ENCODE data around the gene KPNA5. TPM values are rescaled to one million over a fixed set of nuclear protein-coding genes. Genes with fewer than 3 reads are reported as not detected.

The KPNA5 gene
- total RNA-seq, 1 experiment from 2014 or later = 3.6 TPM

DNA sequence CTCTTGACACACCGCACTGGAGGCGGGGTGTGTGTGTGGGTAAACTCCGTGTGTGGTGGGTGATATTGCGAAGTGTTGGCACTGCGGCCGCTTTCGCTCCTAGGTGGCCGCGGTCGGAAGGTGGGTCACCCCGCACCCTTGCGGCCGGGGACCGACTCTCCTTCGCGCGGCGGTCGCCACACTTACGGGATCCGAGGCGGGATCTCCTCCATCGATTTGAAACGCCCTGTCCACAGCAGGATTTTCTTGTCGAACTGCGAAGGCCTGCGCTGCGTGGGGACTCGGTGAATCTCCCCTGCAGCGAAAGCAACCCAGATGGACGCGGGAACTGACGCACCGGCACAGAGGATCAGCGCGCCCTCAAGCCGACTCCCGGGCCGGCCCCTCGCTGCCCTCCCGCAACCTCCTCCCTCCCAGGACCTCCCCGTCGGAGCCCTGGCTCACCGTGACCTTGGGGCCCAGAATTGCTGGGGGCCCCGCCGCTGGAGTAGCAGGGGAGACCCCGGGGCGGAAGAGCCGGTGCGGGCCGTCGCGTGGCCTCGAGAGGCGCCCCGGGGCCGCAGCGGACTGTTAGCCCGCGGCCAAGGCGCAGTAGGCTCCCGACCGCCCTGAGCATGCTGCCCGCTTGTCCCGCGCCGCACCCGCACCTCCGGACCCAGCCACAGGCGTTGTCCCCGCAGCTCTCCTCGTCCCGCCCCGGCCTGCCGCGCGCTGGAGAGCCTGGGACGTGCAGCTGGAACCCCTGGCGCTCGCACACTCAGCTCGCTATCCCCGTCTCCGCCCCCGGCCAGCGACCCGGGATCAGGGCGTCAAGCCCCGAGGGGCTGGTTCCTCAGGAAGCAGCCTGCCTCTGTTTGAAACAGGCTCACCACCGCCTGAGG is 84.2 kb downstream of the KPNA5 start, which contains the start of gene FAM162B:
FAM162B (minus strand) TSS at position 759 of the 881 bp plus-strand sequence; CDS start at position 616, 143 bp downstream.
- in situ Hi-C loops (cut with HindIII; ENCODE audit: low pct_unique_long_range_greater_than_20kb, low sequenced_read_pairs) = loop anchor here (25.0 kb wide), 1 partner anchor 97 kb away; no protein-coding TSS in a partner anchor
- no peak for DNase-seq (ENCODE audit: low read depth)

DNA sequence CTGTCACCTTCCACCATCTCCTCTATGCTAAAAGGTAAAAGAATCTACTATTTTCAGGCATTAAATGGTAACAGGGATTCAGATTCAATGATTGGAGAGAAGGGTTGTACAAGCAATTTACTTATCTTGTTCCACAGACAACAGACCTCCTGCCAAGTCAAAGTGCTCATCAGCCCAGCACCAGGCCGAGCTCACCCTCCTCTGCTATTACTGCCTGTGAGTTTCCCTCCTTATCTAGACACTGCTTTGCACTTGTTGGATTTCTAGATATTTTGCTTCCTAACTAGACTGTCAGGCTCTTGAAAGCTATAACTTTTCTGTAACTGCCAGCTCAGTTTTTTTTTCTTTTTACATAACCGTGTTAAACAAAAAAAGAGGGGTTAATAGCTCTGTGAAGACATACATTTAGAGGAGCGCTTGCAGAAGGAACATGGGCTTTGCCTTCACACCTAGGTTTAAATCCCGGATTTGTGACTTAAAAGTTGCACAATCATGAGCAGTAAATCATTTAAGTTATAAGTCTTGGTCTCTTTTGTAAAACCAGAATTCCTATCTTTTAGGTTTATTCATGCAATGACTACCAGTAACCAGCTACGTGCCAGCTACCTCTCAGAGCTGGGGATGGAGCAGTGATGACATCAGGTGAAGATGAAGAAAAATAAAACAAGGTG is 85.6 kb downstream of the KPNA5 start:
- in situ Hi-C loops (cut with HindIII; ENCODE audit: low pct_unique_long_range_greater_than_20kb, low sequenced_read_pairs) = loop anchor here (25.0 kb wide), 1 partner anchor 96 kb away; no protein-coding TSS in a partner anchor

DNA sequence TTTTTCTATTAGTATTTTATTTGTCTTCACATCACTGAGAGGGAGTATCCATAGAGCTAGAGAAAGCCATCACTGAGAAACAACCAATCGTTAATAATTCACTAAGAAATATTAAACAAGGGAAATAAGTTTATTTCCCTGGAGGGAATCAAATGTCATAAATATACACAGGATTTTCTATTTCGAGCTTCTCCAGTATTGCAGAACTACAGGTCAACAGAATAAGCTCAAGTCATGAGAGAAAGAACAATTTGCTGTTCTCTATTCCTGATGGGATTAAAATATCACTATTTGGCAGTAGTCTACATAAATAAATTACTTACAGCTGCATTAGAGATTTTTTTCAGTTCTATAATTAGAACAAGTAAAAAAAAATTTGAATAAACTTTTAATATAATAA is 86.7 kb downstream of the KPNA5 start:
- no peak for DNase-seq (ENCODE audit: low read depth)
- in situ Hi-C loops (cut with HindIII; ENCODE audit: low pct_unique_long_range_greater_than_20kb, low sequenced_read_pairs) = loop anchor here (25.0 kb wide), 1 partner anchor 95 kb away; no protein-coding TSS in a partner anchor

More for the DNA sequence above, 85.6 kb downstream of the KPNA5 start:
- DNase-seq (ENCODE audit: low read depth) = no peak

DNA sequence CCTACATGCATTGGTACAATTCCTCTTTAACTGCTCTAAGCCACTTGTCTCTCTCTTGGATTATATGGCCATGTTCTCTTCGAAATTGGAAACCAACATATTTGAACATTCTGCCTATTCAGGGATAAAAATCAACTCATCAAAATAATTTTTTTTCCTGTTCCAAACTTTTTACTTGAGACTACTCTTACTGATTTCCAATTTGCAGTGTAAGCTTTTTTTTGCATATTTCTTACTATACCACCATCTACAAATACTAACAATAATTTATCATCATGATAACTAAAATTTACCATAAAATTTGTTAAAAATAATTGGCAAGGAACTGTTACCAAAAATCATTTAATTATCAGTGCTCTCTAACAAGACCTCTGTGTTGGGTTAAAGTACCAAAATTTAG is 91.4 kb downstream of the KPNA5 start:
- in situ Hi-C loops (cut with HindIII; ENCODE audit: low pct_unique_long_range_greater_than_20kb, low sequenced_read_pairs) = loop anchor here (25.0 kb wide), 1 partner anchor 90 kb away; no protein-coding TSS in a partner anchor
- DNase-seq (ENCODE audit: low read depth) = no peak

DNA sequence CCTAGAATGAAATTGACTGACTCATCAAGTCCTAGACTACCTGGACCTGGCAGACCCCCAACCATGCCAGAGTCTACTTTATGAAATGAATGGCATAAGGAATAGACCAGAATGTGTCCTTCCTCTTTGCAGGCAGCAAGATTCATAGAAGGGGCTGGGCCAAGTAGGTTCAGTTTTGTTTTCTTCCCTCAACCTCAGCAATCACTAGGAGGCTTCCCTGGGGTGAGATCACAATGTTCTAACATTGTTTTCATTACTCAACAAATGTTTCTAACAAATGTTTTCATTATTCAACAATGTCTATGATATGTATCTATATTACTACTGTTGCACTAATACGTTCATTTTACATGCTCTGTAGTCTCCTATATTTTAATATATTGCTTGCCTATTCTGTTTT is 92.9 kb downstream of the KPNA5 start:
- DNase-seq (ENCODE audit: low read depth) = no peak
- in situ Hi-C loops (cut with HindIII; ENCODE audit: low pct_unique_long_range_greater_than_20kb, low sequenced_read_pairs) = loop anchor here (25.0 kb wide), 1 partner anchor 88 kb away; no protein-coding TSS in a partner anchor

DNA sequence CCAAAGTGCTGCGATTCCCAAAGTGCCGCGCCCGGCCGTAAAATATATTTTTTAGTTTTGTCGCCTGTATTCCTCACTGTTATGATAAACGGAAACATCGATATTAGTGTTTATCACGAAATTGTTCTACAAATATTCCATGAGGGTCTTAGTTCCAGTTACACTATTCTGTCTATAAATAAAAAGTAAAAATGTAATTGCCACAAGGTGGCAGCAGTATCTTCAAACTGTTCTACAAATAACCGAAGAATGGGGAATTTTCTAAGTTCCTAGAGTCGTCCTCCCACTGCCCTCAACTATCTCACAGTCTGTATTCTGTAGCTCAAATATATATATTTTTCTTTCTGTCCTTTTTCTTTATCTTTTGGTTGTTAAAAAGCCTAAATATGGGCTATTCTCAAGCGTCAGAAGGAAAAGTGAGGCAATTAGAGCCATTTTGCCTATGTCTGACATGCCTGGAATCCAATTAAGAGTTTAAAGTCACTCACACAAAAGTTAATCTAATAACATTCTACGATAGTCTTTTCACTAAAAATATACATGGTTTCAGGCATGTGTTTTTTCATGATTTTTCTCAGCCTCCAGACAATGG is 98.7 kb downstream of the KPNA5 start:
- in situ Hi-C loops (cut with HindIII; ENCODE audit: low pct_unique_long_range_greater_than_20kb, low sequenced_read_pairs) = no loop called here
- DNase-seq (ENCODE audit: low read depth) = peak; percentile 17

DNA sequence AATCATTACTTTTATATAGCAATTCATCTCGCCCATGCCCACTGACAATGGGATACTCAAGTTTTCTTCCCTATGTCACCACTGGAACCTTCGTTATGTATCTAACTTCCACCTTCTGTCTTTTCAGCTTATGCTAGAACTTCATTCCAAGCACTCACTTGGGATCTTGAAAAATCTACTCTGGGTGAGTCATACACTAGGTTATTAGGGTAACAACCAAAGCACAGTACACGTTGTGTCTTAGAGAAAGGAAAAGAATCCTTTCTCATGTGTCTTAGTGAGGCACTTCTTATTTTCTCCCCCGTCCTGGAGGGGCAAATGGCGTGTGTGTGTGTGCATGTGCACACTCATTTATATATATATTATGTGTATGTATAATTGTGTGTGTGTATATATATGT is 102.8 kb downstream of the KPNA5 start:
- in situ Hi-C loops (cut with HindIII; ENCODE audit: low pct_unique_long_range_greater_than_20kb, low sequenced_read_pairs) = no loop called here
- DNase-seq (ENCODE audit: low read depth) = no peak

Other genes starting within 250 kb of the KPNA5 start
- not detected in 2 replicates for gene CALHM6, start 219.8 kb upstream of the KPNA5 start, total RNA-seq (2014; rRNA removed; shearing (Covaris generic); ENCODE audit: low replicate concordance)
- 3.0 and 3.2 TPM in 2 replicates for gene CALHM5, start 169.6 kb upstream of the KPNA5 start, total RNA-seq (2014; rRNA removed; shearing (Covaris generic); ENCODE audit: low replicate concordance)
- not detected in 2 replicates for gene TRAPPC3L, start 135.5 kb upstream of the KPNA5 start, total RNA-seq (2014; rRNA removed; shearing (Covaris generic); ENCODE audit: low replicate concordance)
- gene CALHM4, start 127.5 kb upstream of the KPNA5 start, total RNA-seq (2014; rRNA removed; shearing (Covaris generic); ENCODE audit: low replicate concordance) = not detected in 2 replicates
- 8.3 and 38.0 TPM in 2 replicates for gene RWDD1, start 109.7 kb upstream of the KPNA5 start, total RNA-seq (2014; rRNA removed; shearing (Covaris generic); ENCODE audit: low replicate concordance)
- gene RSPH4A, start 64.7 kb upstream of the KPNA5 start, total RNA-seq (2014; rRNA removed; shearing (Covaris generic); ENCODE audit: low replicate concordance) = not detected in 2 replicates
- 4.0 and 6.6 TPM in 2 replicates for gene ZUP1, start 12.4 kb upstream of the KPNA5 start, total RNA-seq (2014; rRNA removed; shearing (Covaris generic); ENCODE audit: low replicate concordance)
- not detected in 2 replicates for gene FAM162B, start 84.5 kb downstream of the KPNA5 start, total RNA-seq (2014; rRNA removed; shearing (Covaris generic); ENCODE audit: low replicate concordance)
- gene GPRC6A, start 147.9 kb downstream of the KPNA5 start, total RNA-seq (2014; rRNA removed; shearing (Covaris generic); ENCODE audit: low replicate concordance) = not detected in 2 replicates
- not detected in 2 replicates for gene RFX6, start 196.0 kb downstream of the KPNA5 start, total RNA-seq (2014; rRNA removed; shearing (Covaris generic); ENCODE audit: low replicate concordance)

Measured in Caki2 (cell line).